Left colon (tissue), 2 donors: ENCODE measurements around the gene PRKRA. TPM values are rescaled to one million over a fixed set of nuclear protein-coding genes. Genes with fewer than 3 reads are reported as not detected.
"Not testable (repeated sequence)": the region's sequence is repeated elsewhere in the genome, so short reads cannot be mapped to it uniquely, and the experiment has no call there.

Source experiments
- ATAC-seq: fragments of 200-7000 bp; cut with Tn5 transposase; one replicate; pipeline ENCODE4 v1.9.1; 2020; ENCODE audit warnings: mild to moderate bottlenecking, moderate library complexity
- DNase-seq, 2 donors: peaks; one replicate each; pipeline ENCODE4 v3.0.0-alpha.2; 2020
- intact Hi-C, 2 donors: fragments of 100-400 bp; cut with DNase I in 1 of 2; cut with micrococcal nuclease in 1 of 2; formaldehyde crosslinking; loops; one replicate each; pipeline versions ENCODE4 v1.11.2 to v1.14.0; 2022; cut with DNase I, micrococcal nuclease
- total RNA-seq, 2 donors: library from RNA; stranded (reverse); fragmentation: NEBNext Ultra II Directional; extraction: Animal tissue kit (Norgen Biotek cat#: 25700); gene quantifications; one replicate each; pipeline ENCODE4 v1.2.1, GENCODE V29; 2021
- donor health status: DM: no; HTN: no; CAD: no.
- donor health status: DM: yes; HTN: yes; CAD: no.

PRKRA gene
- total RNA-seq, 2 donors from 2014 or later = 31.1 to 31.4 TPM

DNA sequence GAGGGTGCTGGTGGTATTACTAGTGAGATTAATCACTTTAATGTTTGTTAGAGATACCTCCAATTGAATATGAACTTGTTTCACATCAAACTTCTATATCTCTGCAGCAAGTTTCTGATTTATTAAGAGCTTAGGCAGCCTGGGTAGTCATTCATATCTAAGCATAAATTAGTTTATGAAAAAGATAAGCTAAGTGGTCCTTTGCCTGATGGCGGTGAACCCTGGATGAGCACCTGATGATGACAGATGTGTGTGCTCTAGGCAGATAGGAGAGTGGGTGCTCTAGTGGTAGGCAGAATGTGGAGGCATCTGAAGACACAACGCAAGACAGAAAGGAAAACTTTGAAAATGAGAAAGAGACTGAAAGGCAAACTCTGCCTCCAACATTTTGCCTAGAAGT lies 22.4 kb upstream of the PRKRA start:
- ATAC-seq = no peak
- intact Hi-C loops = no loop called here
- DNase-seq = no peak

DNA sequence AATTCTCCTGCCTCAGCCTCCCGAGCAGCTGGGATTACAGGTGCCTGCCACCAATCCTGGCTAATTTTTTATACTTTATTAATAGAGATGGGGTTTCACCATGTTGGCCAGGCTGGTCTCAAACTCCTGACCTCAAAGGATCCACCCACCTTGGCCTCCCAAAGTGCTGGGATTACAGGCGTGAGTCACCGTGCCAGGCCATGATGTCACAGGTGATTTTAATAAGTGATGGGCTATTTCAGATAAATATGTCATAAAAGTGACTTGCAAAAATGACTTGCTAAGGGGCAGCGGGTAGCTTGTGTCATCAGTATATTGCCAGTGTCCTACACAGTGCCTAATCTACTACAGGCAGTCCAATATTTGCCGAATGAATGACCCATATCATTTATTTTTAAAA lies 20.3 kb upstream of the PRKRA start:
- intact Hi-C loops, DNase-seq: not testable (repeated sequence)

DNA sequence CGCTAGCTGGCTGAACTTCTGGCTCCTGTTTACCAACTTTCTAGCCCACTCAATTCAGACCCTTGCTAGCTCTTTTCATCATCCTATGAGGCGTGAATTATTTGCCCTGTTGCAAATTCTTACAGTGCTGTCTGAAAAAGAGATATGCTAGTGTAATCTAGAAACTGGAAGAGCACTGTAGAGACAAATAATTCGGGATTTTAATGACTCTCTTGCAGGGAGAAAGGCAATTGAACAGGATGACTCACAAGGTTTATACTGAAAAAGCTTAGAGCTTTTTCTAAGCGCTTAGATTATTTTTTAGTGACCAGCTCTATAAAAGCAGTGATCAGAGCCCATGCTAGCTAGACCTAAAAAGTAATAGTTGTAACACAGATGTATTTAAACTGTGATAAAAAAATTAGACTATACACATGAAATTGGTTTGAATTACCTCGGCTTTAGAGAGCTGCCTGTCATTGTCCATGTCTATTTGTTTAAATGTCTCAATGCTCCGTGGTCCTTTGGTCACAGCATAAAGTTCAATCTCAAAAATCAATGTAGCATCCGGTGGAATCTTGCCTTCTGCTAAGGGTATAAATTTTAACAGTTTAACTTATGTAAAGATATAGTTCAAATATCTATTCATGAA lies 18.4 kb upstream of the PRKRA start:
- no peak for DNase-seq
- intact Hi-C loops = no loop called here
- no peak for ATAC-seq

More for the DNA sequence above, 20.3 kb upstream of the PRKRA start:
- not testable (repeated sequence) for ATAC-seq

- no peak for ATAC-seq
- intact Hi-C loops = no loop called here
- DNase-seq = no peak
Measured at GRCh38 chr2:178457390-178457886, 6.5 kb upstream of the PRKRA start.

DNA sequence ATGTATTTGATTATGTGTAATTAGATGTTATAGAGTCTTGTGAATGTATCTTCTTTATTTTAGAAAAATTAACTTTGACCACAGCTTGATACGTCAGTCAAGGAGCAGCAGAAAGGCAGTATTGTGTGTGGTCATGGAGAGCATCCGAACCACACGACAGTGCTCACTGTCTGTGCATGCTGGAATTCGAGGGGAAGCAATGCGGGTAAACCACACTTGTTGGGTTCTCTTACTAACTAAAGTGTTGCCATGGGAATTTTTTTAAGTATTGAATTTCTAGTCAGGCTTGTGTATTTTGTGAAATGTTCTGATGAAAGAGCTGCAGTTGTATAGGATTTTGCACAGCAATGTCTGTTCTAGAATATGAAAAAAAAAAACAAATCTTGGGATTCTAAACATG lies 5.0 kb upstream of the PRKRA start:
- ATAC-seq (no peak), DNase-seq (no peak)
- intact Hi-C loops = no loop called here

DNA sequence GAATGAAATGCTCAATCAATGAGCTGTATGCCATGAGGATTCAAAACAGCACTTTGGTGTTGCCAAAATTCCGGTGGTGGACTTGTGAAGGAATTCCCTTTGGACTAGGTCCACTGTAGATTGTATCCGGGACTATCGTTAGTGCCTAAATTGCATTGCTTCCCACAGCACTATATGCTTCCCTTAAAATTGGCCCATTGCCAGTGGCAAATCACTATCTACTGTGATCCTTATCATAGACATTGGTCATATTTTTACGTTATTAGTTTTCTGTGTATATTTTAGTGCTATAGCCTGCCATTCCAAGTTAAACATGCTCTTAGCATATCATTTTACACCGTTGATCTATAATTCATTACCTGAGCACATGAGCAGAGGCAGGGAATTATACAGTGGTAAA lies 1.9 kb upstream of the PRKRA start:
- intact Hi-C loops = no loop called here
- ATAC-seq (no peak), DNase-seq (no peak)

GRCh38 chr2:178452334-178452733 lies 1.4 kb upstream of the PRKRA start:
- no peak for ATAC-seq
- intact Hi-C loops = no loop called here
- no peak for DNase-seq

DNA sequence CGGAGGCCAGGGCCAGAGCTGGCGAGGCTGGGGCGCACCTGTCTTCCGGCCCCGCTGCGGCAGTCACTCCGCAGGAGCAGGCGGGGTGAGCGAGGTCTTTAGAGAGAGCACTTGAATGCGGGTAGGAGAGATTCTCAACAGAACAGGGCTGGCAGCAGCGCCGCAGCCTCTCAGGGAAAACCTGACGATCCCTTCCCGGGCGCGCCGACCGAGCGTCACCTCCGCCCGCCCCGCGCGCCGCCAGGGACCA lies 526 bp downstream of the PRKRA start:
- intact Hi-C loops = no loop called here

DNA sequence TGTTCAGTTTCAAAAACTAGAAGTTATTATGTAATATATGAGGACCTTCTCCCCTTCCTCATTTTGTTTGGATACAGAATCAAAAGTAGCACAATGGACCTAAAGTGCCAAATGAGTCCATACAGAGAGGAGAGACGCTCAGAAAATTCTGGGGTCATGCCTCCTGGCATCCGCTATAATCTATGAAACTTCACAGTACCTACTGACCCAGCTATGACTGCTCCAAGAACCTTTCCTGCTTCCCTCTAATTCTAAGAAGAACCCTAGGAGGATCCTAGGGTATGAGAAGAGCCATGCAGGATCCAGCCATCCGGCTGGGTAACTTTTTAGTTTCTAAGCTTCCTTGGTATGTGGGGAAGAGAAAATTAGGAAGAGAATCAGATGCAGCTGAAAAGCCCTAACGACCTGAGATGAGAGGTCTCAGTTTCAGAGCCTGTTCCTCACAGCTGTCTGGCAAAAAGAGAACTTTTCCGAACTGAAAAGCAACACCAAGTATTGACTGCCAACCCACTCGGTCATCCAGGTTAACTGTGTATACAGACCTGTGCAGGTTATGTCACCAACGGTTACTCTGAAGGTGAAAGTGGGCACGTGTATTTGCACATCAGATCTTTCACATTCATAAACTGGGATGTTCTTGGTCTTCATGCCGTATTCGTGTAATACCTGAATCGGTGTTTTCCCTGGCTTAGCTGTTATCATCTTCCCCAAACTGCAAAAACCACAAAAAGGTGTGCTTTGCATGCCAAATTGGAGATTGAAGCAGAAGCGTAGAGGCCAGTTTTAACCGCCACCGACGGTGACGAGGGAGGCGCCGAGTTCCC lies 1.1 kb downstream of the PRKRA start:
- intact Hi-C loops = no loop called here
- ATAC-seq (peak; percentile 9), DNase-seq (peak in 1 of 2 donors; percentile 16)

More for the DNA sequence above, 526 bp downstream of the PRKRA start:
- peak in 1 of 2 donors; percentile 86 for DNase-seq
- ATAC-seq = no peak

DNA sequence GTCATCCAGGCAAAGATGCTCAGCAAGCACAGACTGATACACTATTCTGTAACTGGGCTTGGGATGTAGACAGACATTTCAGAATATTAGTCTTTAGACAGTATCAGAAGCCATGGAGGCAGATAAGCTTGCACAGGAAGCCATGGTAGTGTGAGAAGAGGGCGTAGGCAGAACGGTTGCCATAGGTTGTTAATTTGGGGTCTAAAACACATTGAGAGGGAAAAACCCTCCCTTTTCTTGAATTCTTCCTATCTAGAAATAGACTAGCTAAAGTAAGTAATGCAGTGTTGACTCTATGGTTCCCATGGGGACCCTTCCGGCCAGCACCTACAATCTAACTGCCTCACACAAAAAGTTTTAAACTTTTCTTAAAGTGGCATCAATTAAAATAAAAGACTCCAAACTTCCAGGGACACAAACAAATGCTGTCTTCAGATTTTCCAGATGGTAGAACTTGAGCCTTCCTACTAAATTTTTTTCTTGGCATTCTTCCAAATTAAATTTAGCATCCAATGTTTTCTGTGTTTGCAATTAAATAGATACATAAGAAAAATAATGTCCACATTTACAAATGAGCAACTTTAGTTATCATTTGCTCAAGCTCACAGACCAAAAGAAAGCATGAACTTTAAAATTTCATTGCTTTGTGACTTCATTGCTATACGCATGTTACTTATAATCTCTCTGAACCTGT lies 1.9 kb downstream of the PRKRA start:
- intact Hi-C loops = no loop called here

DNA sequence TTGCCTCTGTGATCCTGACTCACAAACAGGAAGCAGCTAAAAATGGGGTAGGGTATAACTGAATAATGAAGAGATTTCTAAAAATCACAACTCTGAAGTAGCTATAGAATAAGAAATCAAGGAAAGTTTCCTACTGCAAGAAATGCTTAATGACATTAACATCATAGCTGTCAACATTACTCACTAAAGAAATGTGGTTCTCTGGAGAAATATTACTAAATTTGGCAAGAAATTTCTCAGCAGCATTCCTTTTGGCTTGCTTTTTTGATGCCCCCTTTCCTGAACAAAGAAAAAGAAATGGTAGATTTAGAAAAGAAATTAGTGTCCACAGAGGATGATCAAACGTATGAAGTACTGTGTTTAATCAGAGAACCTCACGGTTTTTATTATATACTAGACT lies 9.5 kb downstream of the PRKRA start:
- intact Hi-C loops = no loop called here
- DNase-seq (no peak), ATAC-seq (no peak)

More for the DNA sequence above, 1.9 kb downstream of the PRKRA start:
- DNase-seq (no peak), ATAC-seq (no peak)

GRCh38 chr2:178436662-178437061 lies 14.3 kb downstream of the PRKRA start:
- no peak for DNase-seq
- ATAC-seq = no peak
- intact Hi-C loops = no loop called here

- intact Hi-C loops = no loop called here
Measured at GRCh38 chr2:178429336-178429735, 21.6 kb downstream of the PRKRA start.

GRCh38 chr2:178428396-178428806 lies 22.6 kb downstream of the PRKRA start:
- intact Hi-C loops = no loop called here
- DNase-seq = no peak
- no peak for ATAC-seq

More at GRCh38 chr2:178429336-178429735, 21.6 kb downstream of the PRKRA start:
- no peak for DNase-seq
- no peak for ATAC-seq

DNA sequence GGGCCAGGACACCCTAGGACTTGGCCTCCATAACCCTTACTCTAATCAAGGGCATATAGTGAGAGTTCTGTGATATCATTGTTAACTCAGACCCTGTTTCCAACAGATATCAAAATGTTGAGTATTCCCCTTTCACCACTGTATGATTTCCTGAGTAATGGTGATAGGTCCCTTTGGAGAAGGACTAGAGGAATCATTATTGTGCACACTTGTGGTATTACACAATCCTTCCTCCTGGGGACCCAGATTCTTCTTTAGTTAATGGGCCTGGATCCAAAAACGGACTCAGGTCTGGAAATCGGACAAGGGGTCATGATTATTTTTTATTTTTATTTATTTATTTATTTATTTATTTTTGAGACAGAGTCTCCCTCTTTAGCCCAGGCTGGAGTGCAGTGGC lies 23.5 kb downstream of the PRKRA start:
- no peak for ATAC-seq
- intact Hi-C loops = no loop called here
- DNase-seq = no peak

DNA sequence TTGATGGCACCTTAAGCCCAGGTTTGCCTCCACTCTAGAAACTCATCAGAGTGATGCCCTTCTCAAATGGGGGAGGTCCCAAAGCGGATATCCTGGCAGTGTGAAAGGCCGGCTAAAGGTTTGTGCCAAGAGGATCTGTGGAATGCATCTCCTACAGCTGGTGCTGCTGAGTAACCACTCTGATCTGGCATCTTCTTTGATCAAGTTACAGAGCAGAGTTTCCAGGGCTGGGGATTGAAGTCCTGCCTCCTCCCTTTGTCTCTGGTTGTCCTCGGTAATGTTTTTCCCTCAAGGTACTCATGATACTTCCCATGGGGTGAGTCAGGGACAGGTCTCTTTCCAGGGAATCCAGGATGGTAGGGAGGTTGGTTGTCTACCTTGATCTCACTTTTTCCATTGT lies 24.6 kb downstream of the PRKRA start:
- no peak for DNase-seq
- intact Hi-C loops = no loop called here
- no peak for ATAC-seq

- intact Hi-C loops = no loop called here
- ATAC-seq = no peak
- DNase-seq = no peak
Measured at GRCh38 chr2:178425255-178425827, 25.6 kb downstream of the PRKRA start.

- intact Hi-C loops, DNase-seq, ATAC-seq: not testable (repeated sequence)
Measured at GRCh38 chr2:178423746-178424145, 27.2 kb downstream of the PRKRA start.

- intact Hi-C loops = no loop called here
- no peak for DNase-seq
- no peak for ATAC-seq
Measured at GRCh38 chr2:178422097-178422496, 28.9 kb downstream of the PRKRA start.
